Measurements from ENCODE around the gene PCSK5. TPM values are rescaled to one million over a fixed set of nuclear protein-coding genes. Genes with fewer than 3 reads are reported as not detected.
"Not testable (repeated sequence)": the region's sequence is repeated elsewhere in the genome, so short reads cannot be mapped to it uniquely, and the experiment has no call there.

The PCSK5 gene
- total and polyA plus RNA-seq, 4 experiments from 2014 or later, result 3.4 to 8.4 (median 6.5) TPM

DNA sequence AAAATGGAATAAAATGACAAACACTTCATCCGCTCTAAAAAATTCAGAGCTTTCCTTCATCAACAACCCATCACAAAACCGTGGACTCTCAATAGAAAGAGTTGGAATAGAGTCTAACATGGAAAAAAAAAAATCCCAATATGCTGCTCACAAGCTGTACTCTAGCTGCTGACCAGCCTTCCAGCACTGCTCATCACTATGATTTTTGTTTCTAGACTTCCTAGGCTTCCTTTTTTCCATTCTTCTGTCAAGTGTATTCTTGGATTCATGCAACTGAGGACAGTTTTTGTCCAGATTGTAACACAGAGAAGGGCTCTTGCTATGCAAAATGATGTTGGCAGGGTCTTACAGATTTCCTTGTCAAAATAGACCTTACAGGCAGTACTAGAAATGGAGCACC lies 469.3 kb downstream of the PCSK5 start:
- no peak overlapping the region for H3K27ac ChIP-seq (ENCODE audit: low read depth, low read length)
- CTCF ChIA-PET (ENCODE audit: partially characterized antibody), result interaction anchor here (1.3 kb wide), 1 partner anchor 11 kb away, joined by 3 read pairs; no protein-coding TSS in a partner anchor
- intact Hi-C loops (cut with micrococcal nuclease), result no loop called here

GRCh38 chr9:76362332-76363031 lies 472.0 kb downstream of the PCSK5 start:
- H3K9me3 Mint-ChIP-seq; H3K4me3 ChIP-seq (ENCODE audit: low read length in 2 of 2); H3K4me1 Mint-ChIP-seq; H3K27ac Mint-ChIP-seq; H3K27ac ChIP-seq (ENCODE audit: low read depth, low read length); CTCF ChIA-PET (ENCODE audit: partially characterized antibody); H3K27me3 ChIP-seq (ENCODE audit: insufficient read depth, low read length); POLR2A ChIA-PET (ENCODE audit: partially characterized antibody); H3K9me3 ChIP-seq (ENCODE audit: control insufficient read depth in 1 of 2, low read length in 2 of 2); H3K36me3 ChIP-seq (ENCODE audit: insufficient read depth, low read length); H3K36me3 Mint-ChIP-seq; DNase-seq; intact Hi-C loops (cut with micrococcal nuclease); H3K4me3 Mint-ChIP-seq; H3K4me1 ChIP-seq (ENCODE audit: insufficient read depth, low read length): not testable (repeated sequence)
- H3K27me3 Mint-ChIP-seq, result peaks cover 6 to 12% of the 10 kb centered on the region in 2 donors

More for the DNA sequence above, 469.3 kb downstream of the PCSK5 start:
- Mint-ChIP-seq H3K9me3 (no peaks in the 10 kb centered on the region), H3K4me3 (no peak overlapping the region), H3K36me3 (no peaks in the 10 kb centered on the region), H3K27ac (no peak overlapping the region), H3K4me1 (no peaks in the 10 kb centered on the region), H3K27me3 (peaks cover 6 to 9% of the 10 kb centered on the region in 2 donors)
- Histone ChIP-seq H3K36me3 (ENCODE audit: insufficient read depth, low read length) (no peaks in the 10 kb centered on the region), H3K27me3 (ENCODE audit: insufficient read depth, low read length) (no peaks in the 10 kb centered on the region), H3K4me1 (ENCODE audit: insufficient read depth, low read length) (no peaks in the 10 kb centered on the region), H3K9me3 (ENCODE audit: control insufficient read depth in 1 of 2, low read length in 2 of 2) (no peaks in the 10 kb centered on the region), H3K4me3 (ENCODE audit: low read length in 2 of 2) (no peak overlapping the region)
- POLR2A ChIA-PET (ENCODE audit: partially characterized antibody), result no interaction called here
- no peak for DNase-seq

- Mint-ChIP-seq H3K4me3 (no peak overlapping the region), H3K27me3 (peaks cover 6 to 12% of the 10 kb centered on the region in 2 donors), H3K9me3 (peaks cover 0 to 3% (median 0%) of the 10 kb centered on the region in 8 donors), H3K27ac (no peak overlapping the region), H3K36me3 (no peaks in the 10 kb centered on the region), H3K4me1 (no peaks in the 10 kb centered on the region)
- ChIA-PET POLR2A (ENCODE audit: partially characterized antibody) (no interaction called here), CTCF (ENCODE audit: partially characterized antibody) (no interaction called here)
- H3K9me3 ChIP-seq (ENCODE audit: control insufficient read depth in 1 of 2, low read length in 2 of 2), result no peaks in the 10 kb centered on the region
- no peak overlapping the region for H3K27ac ChIP-seq (ENCODE audit: low read depth, low read length)
- H3K27me3 ChIP-seq (ENCODE audit: insufficient read depth, low read length), result no peaks in the 10 kb centered on the region
- no peaks in the 10 kb centered on the region for H3K36me3 ChIP-seq (ENCODE audit: insufficient read depth, low read length)
- H3K4me1 ChIP-seq (ENCODE audit: insufficient read depth, low read length), result no peaks in the 10 kb centered on the region
- no peak for DNase-seq
- no peak overlapping the region for H3K4me3 ChIP-seq (ENCODE audit: low read length in 2 of 2)
- intact Hi-C loops (cut with micrococcal nuclease), result no loop called here
Measured at GRCh38 chr9:76363032-76363395, 472.5 kb downstream of the PCSK5 start.

- no peaks in the 10 kb centered on the region for H3K9me3 ChIP-seq (ENCODE audit: control insufficient read depth in 1 of 2, low read length in 2 of 2)
- no peak overlapping the region for H3K4me3 Mint-ChIP-seq
- H3K36me3 Mint-ChIP-seq, result no peaks in the 10 kb centered on the region
- H3K9me3 Mint-ChIP-seq, result peaks cover 0 to 3% (median 0%) of the 10 kb centered on the region in 8 donors
- H3K36me3 ChIP-seq (ENCODE audit: insufficient read depth, low read length), result no peaks in the 10 kb centered on the region
- no peak overlapping the region for H3K27ac ChIP-seq (ENCODE audit: low read depth, low read length)
- H3K27ac Mint-ChIP-seq, result no peak overlapping the region
- no peaks in the 10 kb centered on the region for H3K27me3 ChIP-seq (ENCODE audit: insufficient read depth, low read length)
- H3K4me1 ChIP-seq (ENCODE audit: insufficient read depth, low read length), result no peaks in the 10 kb centered on the region
- POLR2A ChIA-PET (ENCODE audit: partially characterized antibody), result no interaction called here
- CTCF ChIA-PET (ENCODE audit: partially characterized antibody), result no interaction called here
- H3K4me1 Mint-ChIP-seq, result no peaks in the 10 kb centered on the region
- no peak overlapping the region for H3K4me3 ChIP-seq (ENCODE audit: low read length in 2 of 2)
- no peak for DNase-seq
- peaks cover 6 to 10% of the 10 kb centered on the region in 2 donors for H3K27me3 Mint-ChIP-seq
- intact Hi-C loops (cut with micrococcal nuclease), result no loop called here
Measured at GRCh38 chr9:76365028-76365427, 474.6 kb downstream of the PCSK5 start.

DNA sequence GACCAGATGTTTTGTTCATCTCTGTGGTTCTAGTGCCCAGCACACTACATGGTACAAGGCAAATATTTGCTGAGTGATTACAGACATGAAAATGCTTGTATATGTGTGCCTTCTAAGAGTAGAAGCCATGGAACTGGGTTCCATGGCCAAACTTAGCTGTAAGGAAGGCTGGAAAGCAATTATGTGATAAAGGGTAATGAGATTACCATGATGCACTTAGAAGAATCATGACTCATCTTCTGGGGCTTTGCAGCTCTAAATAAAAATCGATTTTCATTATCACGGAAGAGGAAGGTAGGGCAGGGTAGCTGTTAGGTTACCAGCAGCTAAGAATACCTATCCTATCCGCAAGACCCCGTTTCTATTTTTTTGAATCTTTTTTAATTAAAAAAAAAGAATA lies 475.8 kb downstream of the PCSK5 start:
- Histone ChIP-seq H3K4me1 (ENCODE audit: insufficient read depth, low read length) (no peaks in the 10 kb centered on the region), H3K27ac (ENCODE audit: low read depth, low read length) (no peak overlapping the region), H3K36me3 (ENCODE audit: insufficient read depth, low read length) (no peaks in the 10 kb centered on the region), H3K27me3 (ENCODE audit: insufficient read depth, low read length) (no peaks in the 10 kb centered on the region), H3K9me3 (ENCODE audit: control insufficient read depth in 1 of 2, low read length in 2 of 2) (no peaks in the 10 kb centered on the region), H3K4me3 (ENCODE audit: low read length in 2 of 2) (no peak overlapping the region)
- H3K36me3 Mint-ChIP-seq, result no peaks in the 10 kb centered on the region
- DNase-seq, result no peak
- no peaks in the 10 kb centered on the region for H3K4me1 Mint-ChIP-seq
- POLR2A ChIA-PET (ENCODE audit: partially characterized antibody), result no interaction called here
- no peak overlapping the region for H3K27ac Mint-ChIP-seq
- peaks cover 6 to 10% of the 10 kb centered on the region in 2 donors for H3K27me3 Mint-ChIP-seq
- intact Hi-C loops (cut with micrococcal nuclease), result no loop called here
- H3K4me3 Mint-ChIP-seq, result no peak overlapping the region
- CTCF ChIA-PET (ENCODE audit: partially characterized antibody), result no interaction called here
- H3K9me3 Mint-ChIP-seq, result peaks cover 0 to 3% (median 0%) of the 10 kb centered on the region in 8 donors

- no peaks in the 10 kb centered on the region for H3K36me3 ChIP-seq (ENCODE audit: insufficient read depth, low read length)
Measured at GRCh38 chr9:76369583-76369982, 479.1 kb downstream of the PCSK5 start.

GRCh38 chr9:76370396-76371023 lies 480.0 kb downstream of the PCSK5 start:
- no peak overlapping the region for H3K4me3 ChIP-seq (ENCODE audit: low read length in 2 of 2)
- H3K27me3 ChIP-seq (ENCODE audit: insufficient read depth, low read length), result no peaks in the 10 kb centered on the region
- Mint-ChIP-seq H3K36me3 (no peaks in the 10 kb centered on the region), H3K27me3 (no peaks in the 10 kb centered on the region), H3K4me3 (no peak overlapping the region), H3K27ac (no peak overlapping the region), H3K9me3 (peaks cover 0 to 3% (median 0%) of the 10 kb centered on the region in 8 donors), H3K4me1 (no peaks in the 10 kb centered on the region)
- no peaks in the 10 kb centered on the region for H3K9me3 ChIP-seq (ENCODE audit: control insufficient read depth in 1 of 2, low read length in 2 of 2)
- no peak overlapping the region for H3K27ac ChIP-seq (ENCODE audit: low read depth, low read length)
- intact Hi-C loops (cut with micrococcal nuclease), result no loop called here
- CTCF ChIA-PET (ENCODE audit: partially characterized antibody), result interaction anchor here (0.9 to 1.4 kb wide), 2 partner anchors 10 to 23 kb away, joined by 3 read pairs; no protein-coding TSS in a partner anchor
- POLR2A ChIA-PET (ENCODE audit: partially characterized antibody), result interaction anchor here (0.7 kb wide), 1 partner anchor 997 kb away, joined by 3 read pairs; no protein-coding TSS in a partner anchor
- no peaks in the 10 kb centered on the region for H3K36me3 ChIP-seq (ENCODE audit: insufficient read depth, low read length)
- H3K4me1 ChIP-seq (ENCODE audit: insufficient read depth, low read length), result no peaks in the 10 kb centered on the region
- DNase-seq, result no peak

More at GRCh38 chr9:76369583-76369982, 479.1 kb downstream of the PCSK5 start:
- intact Hi-C loops (cut with micrococcal nuclease), result no loop called here
- no peaks in the 10 kb centered on the region for H3K4me1 ChIP-seq (ENCODE audit: insufficient read depth, low read length)
- H3K9me3 ChIP-seq (ENCODE audit: control insufficient read depth in 1 of 2, low read length in 2 of 2), result no peaks in the 10 kb centered on the region
- POLR2A ChIA-PET (ENCODE audit: partially characterized antibody), result no interaction called here
- H3K36me3 Mint-ChIP-seq, result no peaks in the 10 kb centered on the region
- peaks cover 0 to 3% (median 0%) of the 10 kb centered on the region in 8 donors for H3K9me3 Mint-ChIP-seq
- no peak overlapping the region for H3K4me3 ChIP-seq (ENCODE audit: low read length in 2 of 2)
- CTCF ChIA-PET (ENCODE audit: partially characterized antibody), result interaction anchor here (1.4 kb wide), 1 partner anchor 24 kb away, joined by 3 read pairs; no protein-coding TSS in a partner anchor
- H3K27ac ChIP-seq (ENCODE audit: low read depth, low read length), result no peak overlapping the region
- no peak overlapping the region for H3K4me3 Mint-ChIP-seq
- DNase-seq, result no peak
- no peaks in the 10 kb centered on the region for H3K27me3 ChIP-seq (ENCODE audit: insufficient read depth, low read length)
- no peak overlapping the region for H3K27ac Mint-ChIP-seq
- no peaks in the 10 kb centered on the region for H3K4me1 Mint-ChIP-seq
- peaks cover 3 to 4% of the 10 kb centered on the region in 2 donors for H3K27me3 Mint-ChIP-seq

Measured in CD4-positive, alpha-beta memory T cell (primary cell).